NB4 (cell line): Measurements from ENCODE around the gene MRE11.

Source experiments
- CTCF ChIP-seq: IDR thresholded peaks from one replicate; pipeline ENCODE4 v1.5.1; 2012; ENCODE audit warnings: low read depth, low read length
- POLR2A ChIP-seq: IDR thresholded peaks from 2 replicates; pipeline ENCODE4 v1.6.1; 2011; ENCODE audit warnings: mild to moderate bottlenecking; ENCODE audit not compliant: insufficient read length; ENCODE audit errors: extremely low read depth

- no peak for TF ChIP-seq POLR2A
- no peak for TF ChIP-seq CTCF
Observed at GRCh38 chr11:94447149-94447548, 46.5 kb downstream of the MRE11 start.
